Fibroblast of gingiva (primary cell): ENCODE measurements around the gene C9orf85.
A peak's percentile ranks its signal among the peaks of the same experiment; 100 is the strongest.

Source experiments
- DNase-seq: peaks from one replicate; pipeline ENCODE4 v3.0.0-alpha.2; 2011; ENCODE audit warnings: low read depth

C9orf85 gene

GRCh38 chr9:71904076-71904475 lies 7.4 kb upstream of the C9orf85 start:
- no peak for DNase-seq

- no peak for DNase-seq
These were observed 2.6 kb upstream of the C9orf85 start for GRCh38 chr9:71908825-71909224.

- peak; percentile 29 for DNase-seq
These were observed 1.4 kb upstream of the C9orf85 start for GRCh38 chr9:71909887-71910649.

GRCh38 chr9:71910650-71911060 lies 784 bp upstream of the C9orf85 start:
- DNase-seq, result no peak

GRCh38 chr9:71911908-71912335 lies 483 bp downstream of the C9orf85 start:
- DNase-seq, result peak; percentile 49

- DNase-seq, result no peak
These were observed 4.1 kb downstream of the C9orf85 start for GRCh38 chr9:71915495-71915894.

GRCh38 chr9:71916834-71917534 lies 5.5 kb downstream of the C9orf85 start:
- no peak for DNase-seq

- DNase-seq, result no peak
These were observed 7.0 kb downstream of the C9orf85 start for GRCh38 chr9:71918419-71918818.

GRCh38 chr9:71920456-71921189 lies 9.2 kb downstream of the C9orf85 start:
- no peak for DNase-seq

- DNase-seq, result no peak
These were observed 9.9 kb downstream of the C9orf85 start for GRCh38 chr9:71921190-71921814.

- no peak for DNase-seq
These were observed 13.1 kb downstream of the C9orf85 start for GRCh38 chr9:71924576-71924975.

- no peak for DNase-seq
These were observed 14.4 kb downstream of the C9orf85 start for GRCh38 chr9:71925834-71926233.

- no peak for DNase-seq
These were observed 16.9 kb downstream of the C9orf85 start for GRCh38 chr9:71928376-71928775.

- DNase-seq, result peak; percentile 45
These were observed 17.4 kb downstream of the C9orf85 start for GRCh38 chr9:71928806-71929205.

- peak; percentile 71 for DNase-seq
These were observed 17.8 kb downstream of the C9orf85 start for GRCh38 chr9:71929223-71929622.

GRCh38 chr9:71929791-71930440 lies 18.5 kb downstream of the C9orf85 start:
- peak; percentile 36 for DNase-seq

GRCh38 chr9:71931166-71931565 lies 19.7 kb downstream of the C9orf85 start:
- no peak for DNase-seq

- DNase-seq, result no peak
These were observed 24.6 kb downstream of the C9orf85 start for GRCh38 chr9:71936066-71936465.

GRCh38 chr9:71937070-71937625 lies 25.7 kb downstream of the C9orf85 start:
- no peak for DNase-seq

- DNase-seq, result no peak
These were observed 26.5 kb downstream of the C9orf85 start for GRCh38 chr9:71937898-71938297.

GRCh38 chr9:71941060-71941568 lies 29.7 kb downstream of the C9orf85 start:
- DNase-seq, result no peak
